GM19043 (cell line): ENCODE measurements around the gene RREB1.
"Not testable (repeated sequence)": the region's sequence is repeated elsewhere in the genome, so short reads cannot be mapped to it uniquely, and the experiment has no call there.

ENCODE experiments used
- ATAC-seq: cut with Tn5 transposase; IDR thresholded peaks from one replicate; pipeline ENCODE4 v1.9.1; 2021; ENCODE audit warnings: low read depth; ENCODE audit not compliant: unreplicated experiment

RREB1 gene

GRCh38 chr6:7142228-7142801 lies 34.6 kb downstream of the RREB1 start:
- no peak for ATAC-seq

- no peak for ATAC-seq
Observed at GRCh38 chr6:7142918-7143475, 35.2 kb downstream of the RREB1 start.

GRCh38 chr6:7143476-7143974 lies 35.8 kb downstream of the RREB1 start:
- no peak for ATAC-seq

GRCh38 chr6:7144872-7145584 lies 37.3 kb downstream of the RREB1 start:
- ATAC-seq: no peak

GRCh38 chr6:7145585-7145884 lies 37.8 kb downstream of the RREB1 start:
- no peak for ATAC-seq

GRCh38 chr6:7145885-7146828 lies 38.4 kb downstream of the RREB1 start:
- no peak for ATAC-seq

GRCh38 chr6:7147051-7147671 lies 39.4 kb downstream of the RREB1 start:
- ATAC-seq: no peak

GRCh38 chr6:7148100-7148822 lies 40.5 kb downstream of the RREB1 start:
- ATAC-seq: no peak

GRCh38 chr6:7150381-7151064 lies 42.8 kb downstream of the RREB1 start:
- ATAC-seq: no peak

- no peak for ATAC-seq
Observed at GRCh38 chr6:7151381-7151780, 43.6 kb downstream of the RREB1 start.

- no peak for ATAC-seq
Observed at GRCh38 chr6:7152462-7152861, 44.7 kb downstream of the RREB1 start.

GRCh38 chr6:7153789-7154188 lies 46.0 kb downstream of the RREB1 start:
- ATAC-seq: no peak

- peak; percentile 62 for ATAC-seq
Observed at GRCh38 chr6:7154341-7155139, 46.8 kb downstream of the RREB1 start.

- peak; percentile 38 for ATAC-seq
Observed at GRCh38 chr6:7155871-7156579, 48.3 kb downstream of the RREB1 start.

- ATAC-seq: no peak
Observed at GRCh38 chr6:7156643-7157278, 49.0 kb downstream of the RREB1 start.

GRCh38 chr6:7157307-7157706 lies 49.5 kb downstream of the RREB1 start:
- not testable (repeated sequence) for ATAC-seq
